NCI-H2227 (cell line): ENCODE data around the gene NT5DC3.

Source experiments
- DNase-seq: peaks from one replicate; lab custom pipeline; 2025; ENCODE audit not compliant: unreplicated experiment; lab: John Stamatoyannopoulos, UW

NT5DC3 gene

DNA sequence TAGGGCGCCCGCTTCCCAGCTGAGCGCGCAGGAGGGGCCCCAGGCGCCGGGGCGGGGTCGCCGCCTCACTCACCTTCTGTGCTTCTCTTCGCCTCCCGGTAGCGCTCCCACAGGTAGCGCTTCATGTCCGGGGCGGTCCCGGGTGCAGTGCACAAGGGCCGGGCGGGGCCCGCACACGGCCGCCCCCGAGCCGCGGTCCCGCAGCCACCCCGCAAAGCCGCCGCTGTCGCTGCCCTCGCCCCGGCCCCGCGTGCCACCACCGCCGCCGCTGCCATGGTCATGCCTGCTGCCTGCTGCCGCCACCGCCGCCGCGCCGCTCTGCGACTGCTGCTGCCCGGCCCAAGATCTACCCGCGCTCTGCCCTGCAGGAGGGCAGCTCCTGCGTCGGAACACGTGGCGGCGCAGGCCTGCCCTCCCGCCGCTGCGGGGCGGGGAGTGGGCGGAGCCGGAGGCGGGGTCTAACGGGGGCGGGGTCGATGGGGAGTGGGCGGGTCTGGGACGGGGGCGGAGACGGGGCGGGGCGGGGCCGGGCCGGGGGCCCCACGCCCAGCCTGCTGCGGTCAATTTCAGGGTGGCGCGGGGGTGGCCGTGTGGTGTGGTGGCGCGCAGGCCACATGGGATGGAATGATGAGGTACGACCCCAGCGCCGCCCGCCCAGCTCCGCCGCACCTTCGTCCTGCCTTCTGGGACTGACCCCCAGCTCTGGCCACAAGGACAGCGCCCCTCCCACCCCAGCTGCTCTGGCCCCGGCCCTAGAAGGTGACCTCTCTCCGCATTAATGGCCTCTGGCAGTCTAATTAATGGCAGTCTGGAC, at the start of gene NT5DC3:
Gene NT5DC3, minus strand, starts transcription at position 359 of the 814 bp plus-strand sequence. Its CDS starts 78 bp downstream, at position 281.
- DNase-seq, result peak; percentile 90

DNA sequence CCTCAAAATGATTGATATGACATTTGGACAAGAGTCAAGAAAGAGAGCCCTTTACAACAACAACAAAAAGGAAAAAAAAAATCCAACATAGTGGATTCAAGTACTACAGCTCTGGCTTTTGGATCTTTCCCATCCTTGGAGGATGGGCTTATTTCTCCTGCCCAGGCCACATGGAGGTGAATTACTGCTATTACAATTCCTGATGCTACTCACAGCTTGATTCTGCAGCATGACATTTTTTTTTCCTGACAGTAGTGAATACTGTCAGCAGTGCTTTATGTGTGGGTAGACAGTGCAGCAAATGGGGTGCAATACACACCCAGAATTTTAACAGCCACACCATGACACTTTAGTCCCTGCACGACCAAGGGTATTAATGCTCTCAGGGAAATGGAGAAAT, 46.7 kb upstream of the NT5DC3 start:
- peak; percentile 7 for DNase-seq

DNA sequence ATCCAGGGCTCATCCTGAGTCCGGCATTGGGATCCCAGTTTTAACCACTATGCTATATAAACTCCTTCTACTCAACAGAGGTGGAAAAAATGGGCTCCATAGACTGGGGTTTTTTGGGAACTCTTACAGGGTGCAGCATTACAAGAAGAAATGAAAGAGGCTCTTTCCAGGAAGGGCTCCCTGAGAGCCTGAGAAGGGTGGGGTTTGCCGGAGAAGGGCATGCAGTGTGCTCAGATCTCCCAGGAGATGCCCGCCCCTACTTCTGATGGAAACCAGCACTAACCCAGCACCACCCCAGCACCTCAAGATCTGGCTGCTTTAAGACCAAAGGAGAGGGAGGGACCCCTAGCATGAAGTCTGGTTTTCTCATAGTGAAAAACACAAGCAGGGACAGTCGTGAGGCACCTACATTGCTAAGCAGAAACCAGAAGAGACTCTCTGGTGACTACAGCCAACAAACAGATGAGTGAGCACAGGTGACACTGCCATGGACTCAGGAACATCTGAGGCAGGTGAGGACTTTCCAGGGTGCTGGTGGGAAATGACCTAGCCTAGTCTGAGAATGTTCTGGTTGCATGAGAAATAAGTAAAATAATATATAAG, 45.3 kb upstream of the NT5DC3 start:
- DNase-seq, result no peak

DNA sequence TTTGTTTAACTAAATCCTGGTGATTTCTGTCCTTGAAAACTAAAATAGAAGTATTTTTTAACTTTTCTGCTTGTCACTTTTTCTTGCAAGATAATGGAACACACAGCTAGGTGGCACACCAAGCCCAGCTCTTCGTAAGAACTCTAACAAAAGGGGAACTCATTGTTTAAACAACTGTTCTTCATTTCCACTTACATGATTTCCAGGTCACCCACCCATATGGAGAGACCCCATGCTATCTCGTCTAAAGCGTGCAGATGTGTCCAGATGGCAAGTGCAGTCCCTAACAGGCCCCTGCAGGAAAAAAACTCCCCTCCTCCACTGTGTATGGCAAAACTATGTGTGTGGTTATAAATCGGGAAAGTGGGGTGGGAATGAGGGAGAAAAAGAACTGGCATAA, 43.3 kb upstream of the NT5DC3 start:
- DNase-seq, result no peak

DNA sequence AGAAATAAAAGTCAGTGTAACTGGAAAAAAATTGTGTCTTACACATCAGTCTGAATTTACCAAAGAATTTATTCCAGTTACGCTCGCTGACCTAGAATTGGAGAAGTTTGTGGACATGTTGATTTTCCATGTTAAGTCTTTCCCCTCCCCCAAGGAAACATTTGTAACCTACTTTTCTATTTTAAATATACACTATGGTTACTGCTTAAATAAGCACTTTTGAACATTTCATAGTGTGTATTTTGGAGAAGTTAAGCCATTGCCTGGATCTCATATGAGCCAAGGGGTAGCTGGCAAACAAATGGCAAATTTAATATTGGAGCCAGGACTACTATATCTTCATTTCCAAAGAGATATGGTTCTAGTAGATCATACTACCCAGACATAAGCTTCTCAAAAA, 42.9 kb upstream of the NT5DC3 start:
- DNase-seq, result no peak

DNA sequence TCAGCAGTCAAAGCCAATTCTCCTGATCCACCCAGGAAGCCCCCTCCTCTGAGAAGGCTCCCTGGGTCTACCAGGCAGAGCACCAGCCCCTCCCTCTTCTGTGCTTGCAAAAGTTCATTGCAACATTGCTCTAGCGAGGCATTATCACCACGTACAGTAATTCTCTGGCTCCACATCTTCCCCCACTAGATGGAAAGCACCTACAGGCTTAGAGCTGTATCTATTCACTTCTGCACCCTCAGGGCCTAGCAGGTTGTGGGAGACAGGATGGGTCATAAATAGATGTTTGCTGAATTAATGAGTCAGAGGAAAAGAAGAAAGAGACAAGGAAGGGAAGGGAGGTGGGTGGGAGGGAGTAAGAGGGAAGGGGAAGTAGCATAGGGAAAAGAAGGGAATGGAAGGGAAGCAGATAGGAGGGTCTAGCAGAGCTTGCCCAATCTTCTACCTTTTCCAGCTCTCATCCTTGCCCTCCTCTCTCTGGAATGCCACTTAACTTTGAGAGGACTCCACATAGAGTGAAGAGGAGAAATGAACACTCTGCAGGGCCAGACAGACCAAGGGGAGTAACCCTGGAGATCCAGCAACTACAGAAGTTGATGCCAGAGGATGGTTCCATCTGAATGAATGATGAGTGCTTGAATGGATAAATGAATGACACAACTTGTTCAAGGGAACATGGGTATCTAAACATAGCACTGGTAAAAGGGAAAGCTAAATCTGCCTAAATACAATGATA, 42.0 kb upstream of the NT5DC3 start:
- DNase-seq, result no peak

DNA sequence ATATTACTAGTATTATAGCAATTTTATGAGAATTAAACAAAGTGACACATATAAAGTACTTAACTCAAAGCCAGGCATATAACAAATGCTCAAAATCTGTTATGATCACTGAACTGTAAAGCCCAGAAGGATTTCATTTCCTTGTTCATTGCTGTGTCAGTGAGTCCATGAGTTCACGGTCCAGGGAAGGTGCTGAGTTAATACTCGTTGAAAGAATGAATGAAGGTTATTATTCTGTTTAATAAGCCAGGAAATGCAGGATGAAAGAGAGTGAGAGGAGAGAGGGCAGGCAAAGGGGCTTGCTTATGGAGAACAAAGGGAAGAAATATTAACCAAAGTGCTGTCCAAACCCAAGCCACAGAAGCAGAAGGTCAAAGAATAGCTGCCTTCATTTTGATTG, 40.2 kb upstream of the NT5DC3 start:
- no peak for DNase-seq

DNA sequence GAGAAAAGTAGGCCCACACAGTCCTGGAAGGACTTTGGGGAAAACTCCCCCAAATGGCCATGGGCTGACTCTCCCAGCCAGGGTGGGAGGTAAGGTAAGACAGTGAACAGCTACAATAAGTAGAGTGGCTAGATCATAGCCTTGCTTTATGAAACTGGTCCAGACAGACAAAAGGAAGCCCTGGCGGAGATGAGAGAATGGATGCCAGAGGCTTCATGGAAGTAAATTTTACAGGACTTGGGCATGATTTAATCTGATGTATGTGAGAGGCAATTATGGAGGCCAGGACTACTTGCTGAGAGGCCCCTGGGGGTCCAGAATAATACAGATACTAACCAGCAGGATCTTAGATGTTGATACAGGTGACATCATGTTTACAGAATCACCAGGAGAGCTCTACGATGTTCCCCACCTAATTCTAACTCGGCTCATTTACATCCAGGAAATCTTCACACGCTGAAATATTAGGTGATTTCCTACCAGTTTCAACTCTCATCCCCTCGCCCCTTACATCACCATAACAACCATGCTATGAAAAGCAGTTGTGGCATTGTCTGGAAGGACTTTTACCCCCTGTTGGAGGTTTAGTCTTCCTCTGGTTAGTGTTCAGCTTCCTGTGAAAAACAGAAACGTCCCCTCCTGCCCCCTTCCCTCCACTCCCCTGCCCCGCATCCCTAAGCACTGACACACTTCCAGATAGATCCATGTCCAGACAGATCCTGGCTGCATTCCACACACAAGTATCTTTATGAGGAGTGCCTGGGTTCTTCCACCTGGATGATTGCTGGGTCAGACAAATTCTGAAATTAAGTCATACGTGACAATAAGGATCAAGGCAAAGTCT, 39.5 kb upstream of the NT5DC3 start:
- DNase-seq, result peak; percentile 20

DNA sequence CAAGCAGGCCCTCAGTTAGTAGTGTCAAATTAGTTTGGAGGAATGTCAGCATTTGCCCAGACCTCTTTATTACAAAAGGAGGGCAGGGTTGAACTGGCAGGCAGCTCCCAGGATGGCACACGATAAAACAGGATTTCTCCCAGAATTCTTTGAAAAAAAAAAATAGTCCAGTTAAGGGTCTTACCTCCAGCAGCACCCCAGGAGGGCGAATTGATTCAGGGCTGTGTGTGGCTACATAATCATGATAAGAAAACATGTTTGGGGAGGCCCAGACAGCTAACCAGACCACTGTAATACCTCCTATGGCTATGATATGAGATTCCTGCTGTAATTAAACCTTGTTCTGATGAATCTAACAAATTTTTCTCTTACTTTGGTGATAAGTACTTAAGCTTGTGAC, 38.8 kb upstream of the NT5DC3 start:
- DNase-seq, result no peak

DNA sequence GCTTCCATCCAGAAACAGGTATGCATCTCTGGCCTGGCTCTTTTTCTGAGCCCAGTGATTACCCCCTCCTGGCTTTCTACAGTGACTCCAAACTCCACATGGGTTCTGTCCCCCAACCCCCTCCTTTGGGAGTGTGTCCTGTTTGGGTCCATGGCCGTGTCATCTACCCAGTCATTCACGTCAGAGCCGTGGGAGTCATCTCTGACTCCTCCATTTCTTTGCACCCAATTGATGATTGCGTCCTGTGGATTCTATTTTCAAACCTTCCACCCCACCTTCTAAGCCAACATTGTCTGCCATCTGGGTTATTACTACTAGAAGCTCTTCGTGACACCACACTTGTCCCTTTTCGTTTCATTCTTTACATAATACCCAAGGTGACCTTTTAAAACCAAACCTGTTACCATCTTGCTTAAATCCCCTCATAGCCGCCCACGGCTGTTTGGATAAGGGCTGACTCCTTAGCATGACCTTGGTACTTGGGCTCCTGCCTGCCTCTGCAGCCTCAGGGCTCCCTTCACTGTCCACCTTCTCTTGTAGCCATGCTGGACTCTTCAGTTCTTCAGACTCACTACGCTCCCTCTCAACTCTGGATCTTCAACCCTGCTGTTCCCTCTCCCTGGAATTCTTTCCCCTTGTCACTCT, 38.1 kb upstream of the NT5DC3 start:
- no peak for DNase-seq

DNA sequence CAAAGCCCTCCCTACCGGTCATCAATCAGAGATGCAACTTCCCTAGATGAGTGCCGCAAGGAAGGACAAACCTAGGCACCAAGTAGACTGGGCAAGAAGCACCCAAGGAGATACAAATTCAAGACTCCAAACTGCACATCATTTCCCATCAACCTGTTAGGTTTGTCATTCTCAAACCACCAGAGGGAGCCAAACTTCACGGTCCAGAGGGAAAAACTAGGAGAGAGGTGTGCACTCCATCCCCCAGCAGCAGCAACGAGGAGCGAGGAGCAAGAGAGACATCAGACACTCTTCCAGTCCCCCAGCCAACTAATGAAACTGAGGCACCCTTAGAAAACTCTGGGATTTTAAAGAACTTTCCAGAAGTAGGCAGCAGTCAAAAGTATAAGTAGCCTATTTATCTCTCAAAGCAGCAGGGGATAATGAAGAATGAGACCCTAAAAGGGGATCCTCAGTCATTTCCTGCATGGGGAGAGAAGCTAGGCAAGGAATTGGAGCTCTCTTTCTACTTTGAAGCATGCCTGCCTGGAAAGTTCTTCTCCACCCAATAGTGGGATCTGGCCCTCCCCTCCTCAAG, 37.0 kb upstream of the NT5DC3 start:
- peak; percentile 89 for DNase-seq

DNA sequence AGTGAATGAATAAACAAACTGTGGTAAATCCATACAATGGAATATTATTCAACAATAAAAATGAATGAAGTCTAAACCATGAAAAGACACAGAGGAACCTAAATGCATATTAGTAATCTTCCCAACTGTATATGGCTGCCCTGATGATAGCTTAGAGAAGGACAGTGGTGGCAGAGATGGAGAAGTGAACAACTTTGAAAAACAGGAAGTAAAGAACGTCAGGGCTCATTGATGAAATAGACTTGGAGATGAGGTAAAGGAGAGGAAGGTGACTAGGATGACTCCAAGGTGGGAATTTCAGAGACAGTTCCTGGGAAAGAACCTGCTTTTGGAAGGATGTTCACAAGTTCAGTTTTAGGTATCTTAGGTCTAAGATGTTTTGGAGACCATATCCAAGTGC, 36.3 kb upstream of the NT5DC3 start:
- no peak for DNase-seq

DNA sequence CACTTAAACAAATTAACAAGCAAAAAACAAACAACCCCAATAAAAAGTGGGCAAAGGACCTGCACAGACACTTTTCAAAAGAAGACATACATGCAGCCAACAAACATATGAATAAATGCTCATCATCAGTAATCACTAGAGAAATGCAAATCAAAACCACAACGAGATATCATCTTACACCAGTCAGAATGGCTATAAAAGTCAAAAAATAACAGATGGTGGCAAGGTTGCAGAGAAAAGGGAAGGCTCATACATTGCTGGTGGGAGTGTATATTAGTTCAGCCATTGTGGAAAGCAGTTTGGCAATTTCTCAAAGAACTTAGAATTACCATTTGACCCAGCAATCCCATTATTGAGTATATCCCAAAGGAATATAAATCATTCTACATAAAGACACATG, 34.6 kb upstream of the NT5DC3 start:
- DNase-seq, result no peak

DNA sequence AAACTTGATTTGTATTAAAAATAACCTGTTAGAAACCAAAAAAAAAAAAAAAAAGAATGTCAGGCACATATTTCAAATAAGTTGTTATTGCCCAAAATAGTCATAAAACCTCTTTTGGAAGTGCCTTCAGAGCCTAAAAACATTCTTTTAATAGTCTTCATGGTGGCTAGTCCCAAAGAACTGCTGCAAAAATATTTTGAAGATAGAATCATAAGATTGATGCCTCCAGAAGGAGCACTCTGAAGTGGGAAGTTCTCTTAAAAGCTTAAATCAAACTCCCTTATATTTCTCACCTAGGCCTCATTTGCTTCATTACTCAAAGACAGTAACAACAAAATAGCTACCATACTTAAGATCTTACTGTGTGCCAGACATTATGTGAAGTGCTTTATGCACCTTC, 27.2 kb upstream of the NT5DC3 start:
- DNase-seq, result no peak

DNA sequence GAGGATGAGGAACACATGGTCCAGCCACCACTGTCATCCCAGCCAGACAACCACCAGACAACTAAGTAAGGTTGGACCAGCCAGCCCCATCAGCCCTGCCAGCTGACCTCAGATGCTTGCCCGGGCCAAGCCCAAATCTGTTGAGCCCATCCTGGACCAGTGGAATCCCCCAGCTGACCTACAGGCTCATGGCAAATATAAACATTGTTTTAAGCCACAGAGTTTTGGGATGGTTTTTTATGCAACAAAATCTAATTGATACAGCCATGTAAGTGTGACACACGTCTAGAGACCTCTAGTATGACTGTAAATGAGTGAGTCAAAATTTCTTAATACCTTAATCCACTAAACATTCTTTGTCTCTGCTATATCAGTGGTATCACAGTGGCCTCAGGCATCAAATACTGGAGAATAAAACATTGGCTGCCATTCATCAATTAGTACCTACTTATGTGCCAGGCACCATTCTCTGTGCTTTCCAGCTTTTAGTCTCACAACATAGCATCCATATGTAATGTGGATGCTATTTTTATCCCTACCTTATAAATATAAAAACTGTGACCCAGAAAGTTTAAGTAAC, 24.2 kb upstream of the NT5DC3 start:
- no peak for DNase-seq

DNA sequence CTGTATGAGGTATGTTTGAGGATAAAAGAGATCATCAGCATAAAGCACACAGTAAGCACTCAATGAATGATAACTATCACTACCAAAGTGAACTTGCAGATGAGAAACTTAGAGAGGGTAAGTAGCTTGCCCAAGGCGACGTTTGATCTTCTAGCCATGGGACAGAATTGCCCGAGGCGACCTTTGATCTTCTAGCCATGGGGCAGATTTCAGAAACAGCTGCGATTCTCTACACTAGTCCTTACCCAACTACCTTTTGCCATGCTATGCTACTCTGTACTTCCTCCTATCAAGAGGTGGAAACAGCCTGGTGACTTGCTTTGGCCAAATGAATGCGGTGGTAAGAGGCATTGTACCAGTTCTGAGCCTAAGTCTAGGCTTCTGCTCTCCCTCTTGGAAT, 23.7 kb upstream of the NT5DC3 start:
- DNase-seq, result no peak

DNA sequence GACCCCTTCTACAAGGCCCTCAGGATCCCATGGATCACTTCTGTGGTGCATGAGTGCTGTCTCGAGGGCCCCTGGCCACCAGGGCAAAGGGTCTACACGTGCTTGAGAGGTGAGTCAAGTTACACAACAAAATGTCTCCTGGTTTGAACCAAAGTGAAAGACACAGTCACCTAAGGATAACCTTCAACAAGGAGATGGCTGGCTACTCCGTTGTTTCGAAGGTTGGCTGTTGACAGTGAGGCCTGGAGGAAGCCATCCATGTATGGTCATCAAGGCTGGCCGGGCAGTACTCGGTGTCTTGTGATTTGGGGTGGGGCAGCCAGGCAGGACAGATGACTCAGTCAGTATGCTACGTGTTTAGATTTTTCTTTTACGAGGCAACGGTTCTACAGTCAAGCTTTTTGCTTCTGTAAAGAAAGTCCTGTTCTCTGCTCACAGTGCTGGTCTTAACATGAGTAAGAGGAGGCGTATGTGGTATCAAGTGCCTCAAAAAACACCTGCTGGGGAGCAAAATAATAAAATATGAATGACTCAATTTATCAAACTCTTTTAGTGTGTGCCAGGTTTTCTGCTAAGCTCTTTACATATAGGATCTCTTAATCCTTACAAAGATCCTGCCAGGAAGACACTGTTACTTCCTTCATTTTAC, 18.0 kb upstream of the NT5DC3 start:
- DNase-seq, result no peak

DNA sequence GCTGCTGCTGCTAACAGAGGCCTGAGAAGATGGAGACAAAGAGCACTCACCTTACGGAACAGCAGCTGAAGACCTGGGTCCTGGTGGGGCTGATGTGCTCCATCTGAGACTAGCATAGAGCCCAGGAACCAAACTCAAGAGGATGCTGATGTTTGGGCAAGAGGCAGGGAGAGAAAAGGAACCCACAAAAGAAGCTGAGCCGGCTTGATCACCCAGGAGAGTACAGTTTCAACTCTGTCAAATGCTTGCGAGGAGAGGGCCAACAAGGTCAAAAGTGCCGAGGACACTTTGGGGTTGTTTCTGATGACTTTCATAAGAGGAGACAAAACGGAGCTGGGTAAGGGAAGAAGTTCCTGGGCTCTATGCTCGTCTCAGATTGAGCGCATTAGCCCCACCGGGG, 17.3 kb upstream of the NT5DC3 start:
- DNase-seq, result no peak

DNA sequence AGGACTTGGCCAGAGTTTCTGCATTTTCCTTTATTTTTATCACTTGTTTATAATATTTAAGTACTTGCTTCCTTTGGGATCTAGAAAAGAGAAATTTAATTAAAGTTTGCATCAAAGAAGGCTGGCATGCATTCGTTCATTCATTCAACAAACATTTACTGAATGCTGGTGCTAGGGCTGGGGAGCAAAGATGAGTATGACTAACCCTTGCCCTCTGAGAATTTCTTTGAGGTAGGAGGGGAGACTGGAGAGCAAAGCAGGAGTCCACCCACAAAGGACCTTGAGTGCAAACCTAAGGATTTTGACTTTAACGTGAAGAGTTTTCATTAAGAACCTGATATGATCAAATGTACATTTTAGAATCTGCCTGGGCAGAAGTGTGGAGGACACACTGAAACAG, 16.1 kb upstream of the NT5DC3 start:
- no peak for DNase-seq
